HG03097 (cell line): ENCODE results near the gene SPTBN5.

Experiments
- ATAC-seq: cut with Tn5 transposase; IDR thresholded peaks from one replicate; pipeline ENCODE4 v1.9.1; 2021; ENCODE audit not compliant: unreplicated experiment, low FRiP score

The SPTBN5 gene

GRCh38 chr15:41869770-41870688 lies 23.8 kb downstream of the SPTBN5 start:
- no peak for ATAC-seq

- ATAC-seq: no peak
Observed at GRCh38 chr15:41868321-41868720, 25.5 kb downstream of the SPTBN5 start.

- no peak for ATAC-seq
Observed at GRCh38 chr15:41866872-41867579, 26.8 kb downstream of the SPTBN5 start.

- no peak for ATAC-seq
Observed at GRCh38 chr15:41866263-41866703, 27.6 kb downstream of the SPTBN5 start.

- ATAC-seq: no peak
Observed at GRCh38 chr15:41865490-41866055, 28.3 kb downstream of the SPTBN5 start.

- no peak for ATAC-seq
Observed at GRCh38 chr15:41862515-41863116, 31.2 kb downstream of the SPTBN5 start.

GRCh38 chr15:41861736-41862356 lies 32.0 kb downstream of the SPTBN5 start:
- ATAC-seq: no peak

- no peak for ATAC-seq
Observed at GRCh38 chr15:41860049-41860828, 33.6 kb downstream of the SPTBN5 start.

- no peak for ATAC-seq
Observed at GRCh38 chr15:41858756-41859155, 35.1 kb downstream of the SPTBN5 start.

GRCh38 chr15:41857316-41857715 lies 36.5 kb downstream of the SPTBN5 start:
- no peak for ATAC-seq

- ATAC-seq: no peak
Observed at GRCh38 chr15:41856716-41857115, 37.1 kb downstream of the SPTBN5 start.

- ATAC-seq: no peak
Observed at GRCh38 chr15:41856262-41856661, 37.6 kb downstream of the SPTBN5 start.

- no peak for ATAC-seq
Observed at GRCh38 chr15:41855261-41855961, 38.4 kb downstream of the SPTBN5 start.

- no peak for ATAC-seq
Observed at GRCh38 chr15:41854443-41854842, 39.4 kb downstream of the SPTBN5 start.

- ATAC-seq: no peak
Observed at GRCh38 chr15:41853831-41854230, 40.0 kb downstream of the SPTBN5 start.

GRCh38 chr15:41852736-41853590 lies 40.9 kb downstream of the SPTBN5 start:
- no peak for ATAC-seq

- no peak for ATAC-seq
Observed at GRCh38 chr15:41851755-41852370, 42.0 kb downstream of the SPTBN5 start.

GRCh38 chr15:41851167-41851523 lies 42.7 kb downstream of the SPTBN5 start:
- ATAC-seq: no peak
